Gastrocnemius medialis (tissue), 4 donors: ENCODE data around the gene UBASH3B.

Experiments used
- CTCF ChIP-seq, 5 experiments: fragments of 450-650 bp in 3 of 5; fragments of 200-600 bp in 2 of 5; sonication (generic) in 2 of 5; IDR thresholded peaks in 4 of 5; conservative IDR thresholded peaks in 1 of 5; 1 replicate in 4 of 5; 2 replicates in 1 of 5; pipeline ENCODE4 v1.5.1; 2016 to 2019; ENCODE audit warnings: antibody characterized with exemption in 5 of 5, mild to moderate bottlenecking in 3 of 5, moderate library complexity in 3 of 5
- POLR2A ChIP-seq, 2 donors: fragments of 450-650 bp; IDR thresholded peaks; one replicate each; pipeline ENCODE4 v1.6.1; 2017; ENCODE audit warnings: antibody characterized with exemption in 2 of 2, mild to moderate bottlenecking in 2 of 2, moderate library complexity in 2 of 2

DNA sequence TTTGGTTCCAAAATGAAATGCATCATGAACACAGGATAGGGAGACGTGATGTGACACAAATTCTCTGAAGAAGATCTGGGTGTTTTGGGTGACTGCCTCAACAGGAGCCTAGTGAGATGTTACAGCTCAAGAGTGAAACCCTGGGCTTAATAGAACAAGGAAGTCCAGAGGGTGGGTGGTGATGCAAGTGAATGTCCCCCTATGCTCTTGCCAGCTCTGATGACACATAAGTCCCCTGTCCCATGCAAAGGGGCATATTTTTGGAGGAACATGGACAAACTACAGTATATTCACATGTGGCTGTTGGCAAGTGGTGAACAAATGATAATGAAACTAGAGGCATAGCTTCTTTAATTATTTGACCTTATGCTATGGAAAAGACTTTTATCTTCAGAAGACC is 191.9 kb downstream of the UBASH3B start:
- TF ChIP-seq CTCF (IDR thresholded peaks at IDR 0.05 in 4 of 5, conservative IDR thresholded peaks at IDR 0.05 in 1 of 5) (no peak), POLR2A (IDR thresholded peaks at IDR 0.05) (no peak)
